WTC11 (cell line): ENCODE results near the gene ANGPTL2.

Source experiments
- CDX4 ChIP-seq: fragments of 250-450 bp; sonication (Bioruptor Pico); IDR thresholded peaks from 2 replicates; pipeline ENCODE4 v1.9.0; 2021; ENCODE audit warnings: moderate library complexity, mild to moderate bottlenecking, inconsistent platforms, borderline replicate concordance
- CTCF ChIP-seq: fragments of 200-600 bp; IDR thresholded peaks from 2 replicates; pipeline ENCODE4 v1.8.0; 2022; ENCODE audit warnings: antibody characterized with exemption
- E2F5 ChIP-seq: sonication (generic); formaldehyde crosslinking; IDR thresholded peaks from 2 replicates; pipeline ENCODE4 v1.8.1; 2022; ENCODE audit warnings: mild to moderate bottlenecking, moderate library complexity, missing genetic modification reagents
- ELF4 ChIP-seq: sonication (generic); formaldehyde crosslinking; IDR thresholded peaks from 2 replicates; pipeline ENCODE4 v1.8.1; 2022; ENCODE audit warnings: low read depth, mild to moderate bottlenecking, moderate library complexity, missing genetic modification reagents
- FOXJ3 ChIP-seq: sonication (generic); formaldehyde crosslinking; IDR thresholded peaks from 2 replicates; pipeline ENCODE4 v1.9.0; 2021; ENCODE audit warnings: missing genetic modification reagents, mild to moderate bottlenecking, borderline replicate concordance
- HMGA2 ChIP-seq: fragments of 250-450 bp; sonication (Bioruptor Pico); IDR thresholded peaks from 2 replicates; pipeline ENCODE4 v1.4.0; 2021; ENCODE audit warnings: mild to moderate bottlenecking, moderate library complexity
- JAZF1 ChIP-seq: fragments of 250-450 bp; sonication (Bioruptor Pico); IDR thresholded peaks from 2 replicates; pipeline ENCODE4 v1.9.0; 2021; ENCODE audit warnings: moderate library complexity, mild to moderate bottlenecking, inconsistent platforms
- RELA ChIP-seq: sonication (generic); formaldehyde crosslinking; IDR thresholded peaks from 2 replicates; pipeline ENCODE4 v1.8.1; 2022; ENCODE audit warnings: missing genetic modification reagents, mild to moderate bottlenecking, borderline replicate concordance
- TEAD4 ChIP-seq: sonication (generic); formaldehyde crosslinking; IDR thresholded peaks from 2 replicates; pipeline ENCODE4 v1.8.0; 2022; ENCODE audit warnings: mild to moderate bottlenecking, missing genetic modification reagents
- USF1 ChIP-seq: sonication (generic); formaldehyde crosslinking; IDR thresholded peaks from 2 replicates; pipeline ENCODE4 v1.8.0; 2022; ENCODE audit warnings: mild to moderate bottlenecking, missing genetic modification reagents
- ZNF219 ChIP-seq: sonication (generic); formaldehyde crosslinking; IDR thresholded peaks from 2 replicates; pipeline ENCODE4 v1.8.0; 2023; ENCODE audit warnings: missing genetic modification reagents, mild to moderate bottlenecking, borderline replicate concordance
- TF ChIP-seq, protein P1 (sequence below): sonication (generic); formaldehyde crosslinking; IDR thresholded peaks from 2 replicates; pipeline ENCODE4 v1.8.1; 2023; ENCODE audit warnings: mild to moderate bottlenecking, missing genetic modification reagents
- TF ChIP-seq, protein P2 (sequence below): sonication (generic); formaldehyde crosslinking; IDR thresholded peaks from 2 replicates; pipeline ENCODE4 v1.8.1; 2023; ENCODE audit warnings: mild to moderate bottlenecking, missing genetic modification reagents, moderate library complexity

- TF ChIP-seq JAZF1 (CRISPR knock-in tag) (no peak), CTCF (no peak), CDX4 (CRISPR knock-in tag) (no peak), RELA (CRISPR knock-in tag) (no peak), USF1 (no peak), ELF4 (CRISPR knock-in tag) (no peak), E2F5 (CRISPR knock-in tag) (no peak), ZNF219 (no peak), FOXJ3 (CRISPR knock-in tag) (no peak), TEAD4 (CRISPR knock-in tag) (no peak), HMGA2 (CRISPR knock-in tag) (no peak)
- TF ChIP-seq, protein P1, sequence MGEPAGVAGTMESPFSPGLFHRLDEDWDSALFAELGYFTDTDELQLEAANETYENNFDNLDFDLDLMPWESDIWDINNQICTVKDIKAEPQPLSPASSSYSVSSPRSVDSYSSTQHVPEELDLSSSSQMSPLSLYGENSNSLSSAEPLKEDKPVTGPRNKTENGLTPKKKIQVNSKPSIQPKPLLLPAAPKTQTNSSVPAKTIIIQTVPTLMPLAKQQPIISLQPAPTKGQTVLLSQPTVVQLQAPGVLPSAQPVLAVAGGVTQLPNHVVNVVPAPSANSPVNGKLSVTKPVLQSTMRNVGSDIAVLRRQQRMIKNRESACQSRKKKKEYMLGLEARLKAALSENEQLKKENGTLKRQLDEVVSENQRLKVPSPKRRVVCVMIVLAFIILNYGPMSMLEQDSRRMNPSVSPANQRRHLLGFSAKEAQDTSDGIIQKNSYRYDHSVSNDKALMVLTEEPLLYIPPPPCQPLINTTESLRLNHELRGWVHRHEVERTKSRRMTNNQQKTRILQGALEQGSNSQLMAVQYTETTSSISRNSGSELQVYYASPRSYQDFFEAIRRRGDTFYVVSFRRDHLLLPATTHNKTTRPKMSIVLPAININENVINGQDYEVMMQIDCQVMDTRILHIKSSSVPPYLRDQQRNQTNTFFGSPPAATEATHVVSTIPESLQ = no peak
- TF ChIP-seq, protein P2, sequence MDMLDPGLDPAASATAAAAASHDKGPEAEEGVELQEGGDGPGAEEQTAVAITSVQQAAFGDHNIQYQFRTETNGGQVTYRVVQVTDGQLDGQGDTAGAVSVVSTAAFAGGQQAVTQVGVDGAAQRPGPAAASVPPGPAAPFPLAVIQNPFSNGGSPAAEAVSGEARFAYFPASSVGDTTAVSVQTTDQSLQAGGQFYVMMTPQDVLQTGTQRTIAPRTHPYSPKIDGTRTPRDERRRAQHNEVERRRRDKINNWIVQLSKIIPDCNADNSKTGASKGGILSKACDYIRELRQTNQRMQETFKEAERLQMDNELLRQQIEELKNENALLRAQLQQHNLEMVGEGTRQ (CRISPR knock-in tag) = no peak
These were observed 73.4 kb downstream of the ANGPTL2 start for GRCh38 chr9:127049044-127049443.
